GM18858 (cell line): ENCODE measurements around the gene ZNF423.

Source experiments
- ATAC-seq: cut with Tn5 transposase; IDR thresholded peaks from one replicate; pipeline ENCODE4 v1.9.1; 2021; ENCODE audit not compliant: unreplicated experiment

Gene ZNF423

DNA sequence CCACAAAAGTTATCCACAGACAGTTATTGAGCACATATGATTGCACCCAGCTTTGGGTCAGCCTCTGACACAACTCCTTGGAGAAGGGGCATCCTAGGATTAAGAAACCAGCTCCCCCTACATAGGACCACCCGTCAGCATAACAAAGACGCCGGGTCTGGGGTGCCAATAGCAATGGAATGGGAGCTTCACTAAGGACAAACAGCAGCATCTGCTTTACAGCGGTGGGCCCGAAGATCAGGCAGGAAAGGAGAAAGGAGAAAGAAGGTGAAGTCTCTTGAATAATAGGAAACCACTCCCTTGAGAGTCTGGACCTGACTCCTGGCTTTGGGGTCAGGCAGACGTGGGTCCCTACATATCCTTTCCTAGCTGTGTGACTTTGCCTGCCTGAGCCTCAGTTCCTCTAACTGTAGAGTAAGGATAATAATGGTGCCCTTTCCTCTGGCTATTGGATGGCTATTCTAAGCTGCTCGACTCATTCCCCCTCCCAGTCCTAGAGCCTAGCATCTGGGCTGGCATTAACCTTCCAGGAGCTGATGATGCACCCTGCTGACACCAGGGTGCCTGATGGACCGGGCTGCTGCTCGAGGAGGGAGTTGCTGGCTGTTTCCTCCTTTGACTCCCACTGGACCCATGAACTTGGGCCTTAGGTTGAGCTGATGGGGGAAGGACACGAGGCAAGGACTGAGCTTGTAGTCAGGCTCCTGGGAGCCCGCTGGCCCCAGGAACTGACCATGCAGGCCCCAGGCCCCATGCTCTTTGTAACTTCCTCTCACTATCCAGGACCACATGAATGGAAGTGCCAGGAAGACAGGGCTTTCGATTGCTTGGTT, 388.2 kb downstream of the ZNF423 start:
- ATAC-seq = no peak

DNA sequence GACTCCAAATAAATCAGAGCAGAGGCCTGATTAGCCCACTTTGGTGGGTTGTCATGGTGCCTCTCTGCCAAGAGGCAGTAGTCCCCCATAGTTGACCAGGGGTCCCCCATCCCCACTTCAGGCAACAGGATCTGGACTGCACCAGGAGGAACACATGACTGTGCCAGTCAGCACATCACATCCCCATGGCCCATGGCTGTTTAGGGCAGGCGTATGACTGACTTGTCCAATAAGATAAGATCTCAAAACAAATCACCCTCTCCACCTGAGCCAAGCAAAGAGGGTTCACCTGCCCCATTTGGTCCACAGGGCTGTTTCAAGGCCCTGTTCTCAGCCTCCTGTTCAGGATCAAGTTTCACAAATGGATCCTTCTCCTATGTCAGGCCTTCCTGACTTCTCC, 389.0 kb downstream of the ZNF423 start:
- no peak for ATAC-seq

GRCh38 chr16:49466529-49466831, 389.4 kb downstream of the ZNF423 start:
- ATAC-seq = no peak

GRCh38 chr16:49465661-49466528, 390.0 kb downstream of the ZNF423 start:
- no peak for ATAC-seq

GRCh38 chr16:49464877-49465504, 390.9 kb downstream of the ZNF423 start:
- ATAC-seq = no peak

GRCh38 chr16:49464093-49464492, 391.8 kb downstream of the ZNF423 start:
- ATAC-seq = no peak

- ATAC-seq = no peak
Measured at GRCh38 chr16:49463529-49463928, 392.4 kb downstream of the ZNF423 start.

DNA sequence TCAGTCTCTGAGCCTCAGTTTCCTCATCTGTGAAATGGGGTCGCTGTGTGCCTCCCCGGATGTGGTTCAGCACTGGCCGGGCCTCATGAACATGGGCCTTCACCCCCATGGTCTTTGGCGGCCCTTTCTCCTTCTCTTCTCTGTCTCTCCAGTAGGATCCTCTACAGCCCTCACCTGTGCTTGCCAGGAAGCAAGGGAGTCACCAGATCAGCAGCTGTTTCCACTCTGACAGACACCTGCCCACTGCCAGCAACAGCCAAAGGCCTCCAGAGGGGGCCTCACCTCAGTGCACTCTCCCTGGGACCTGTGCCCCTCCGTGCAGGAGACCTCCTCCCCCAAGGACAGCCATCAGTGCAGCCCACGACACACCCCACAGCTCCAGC, 392.9 kb downstream of the ZNF423 start:
- ATAC-seq = no peak

- no peak for ATAC-seq
Measured at GRCh38 chr16:49462362-49462988, 393.4 kb downstream of the ZNF423 start.

DNA sequence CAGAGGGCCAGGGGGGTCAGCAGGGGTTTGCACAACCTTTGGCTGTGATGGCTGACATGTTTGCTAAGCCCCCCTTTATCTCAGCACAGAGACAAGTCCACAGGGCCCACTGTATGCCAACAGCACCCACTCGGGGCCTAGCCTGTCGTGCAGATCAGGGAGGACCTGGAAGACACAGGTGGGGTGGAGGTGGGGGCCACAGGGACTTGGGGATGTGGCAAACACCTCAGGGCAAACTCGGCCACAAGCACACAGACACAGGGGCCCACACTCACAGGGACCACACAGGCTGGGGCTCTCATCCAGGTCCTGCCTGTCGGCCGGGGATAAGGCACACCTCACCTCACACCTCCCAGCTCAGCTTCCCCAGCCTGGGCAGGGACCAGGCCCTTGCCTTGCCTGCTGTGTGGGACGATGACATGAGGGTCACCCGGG, 394.4 kb downstream of the ZNF423 start:
- ATAC-seq = no peak

DNA sequence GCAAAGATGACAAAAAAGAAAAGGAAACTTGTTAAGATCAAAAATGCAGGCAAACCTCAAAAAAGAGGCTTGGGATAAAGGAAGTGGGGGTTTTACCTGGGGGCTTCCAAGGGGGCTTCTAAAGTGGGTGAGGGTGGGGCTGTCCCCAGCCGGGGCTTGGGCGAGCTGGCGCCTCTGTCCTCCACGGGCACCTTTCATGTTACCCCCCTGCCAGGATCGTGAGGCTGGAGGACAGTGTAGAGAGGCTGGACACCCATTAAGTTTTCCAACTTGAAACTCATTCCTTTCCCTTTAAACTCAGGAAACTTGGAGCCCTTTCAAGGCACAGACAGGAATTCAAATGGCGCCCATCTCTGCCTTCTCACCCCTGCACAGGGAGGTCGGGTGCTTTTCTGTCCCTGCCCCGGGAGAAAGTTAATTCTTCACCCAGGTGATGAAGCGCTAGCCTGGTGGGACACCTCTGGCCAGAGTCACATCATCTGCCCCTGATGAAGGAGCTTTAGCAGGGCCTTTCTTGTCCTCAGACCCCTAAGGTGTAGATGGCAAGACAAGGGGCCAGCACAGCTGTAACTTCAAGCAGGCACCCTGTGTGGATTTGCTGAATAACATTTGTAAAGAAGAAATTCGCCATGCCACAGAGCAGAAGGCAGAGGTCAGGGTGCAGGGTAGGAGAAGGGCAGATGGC, 395.0 kb downstream of the ZNF423 start:
- no peak for ATAC-seq

- no peak for ATAC-seq
Measured at GRCh38 chr16:49459953-49460735, 395.8 kb downstream of the ZNF423 start.

- no peak for ATAC-seq
Measured at GRCh38 chr16:49458656-49459445, 397.1 kb downstream of the ZNF423 start.

DNA sequence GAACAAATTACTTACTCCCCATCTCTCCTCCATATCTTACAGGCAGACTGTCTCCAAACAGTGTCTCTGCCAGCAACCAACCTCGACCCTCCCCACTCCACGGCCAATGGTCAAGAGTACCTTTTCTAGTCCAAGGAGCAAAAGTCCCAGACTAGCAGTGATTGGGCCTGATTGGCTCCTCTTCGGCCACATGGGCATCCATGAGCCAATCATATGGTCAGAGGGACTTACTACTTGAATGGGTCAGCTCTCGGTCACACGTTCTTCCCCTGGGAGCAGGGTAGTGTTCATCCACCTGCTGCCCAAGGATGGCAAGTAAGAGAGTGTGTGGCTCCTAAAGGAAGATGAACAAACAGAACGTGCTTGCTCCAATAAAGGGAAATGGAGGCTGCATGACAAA, 397.7 kb downstream of the ZNF423 start:
- no peak for ATAC-seq

GRCh38 chr16:49457196-49457595, 398.7 kb downstream of the ZNF423 start:
- ATAC-seq = no peak

DNA sequence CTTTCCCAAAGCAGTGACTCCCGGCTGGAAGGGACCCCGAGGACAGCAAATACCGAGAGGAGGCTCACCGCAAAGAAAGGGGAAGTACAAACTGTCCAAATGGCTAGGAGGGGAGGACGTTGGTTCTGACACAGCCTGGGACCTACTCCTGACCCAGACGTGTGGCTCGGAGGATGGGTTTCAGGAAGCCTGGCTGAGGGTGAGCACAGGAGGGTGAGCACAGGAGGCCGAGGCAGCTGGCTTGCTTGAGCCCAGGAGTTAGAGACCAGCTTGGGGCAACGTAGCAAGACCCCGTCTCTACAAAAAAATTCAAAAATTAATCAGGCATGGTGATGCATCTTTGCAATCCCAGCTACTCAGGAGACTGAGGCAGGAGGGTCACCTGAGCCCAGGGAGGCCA, 399.1 kb downstream of the ZNF423 start:
- no peak for ATAC-seq

DNA sequence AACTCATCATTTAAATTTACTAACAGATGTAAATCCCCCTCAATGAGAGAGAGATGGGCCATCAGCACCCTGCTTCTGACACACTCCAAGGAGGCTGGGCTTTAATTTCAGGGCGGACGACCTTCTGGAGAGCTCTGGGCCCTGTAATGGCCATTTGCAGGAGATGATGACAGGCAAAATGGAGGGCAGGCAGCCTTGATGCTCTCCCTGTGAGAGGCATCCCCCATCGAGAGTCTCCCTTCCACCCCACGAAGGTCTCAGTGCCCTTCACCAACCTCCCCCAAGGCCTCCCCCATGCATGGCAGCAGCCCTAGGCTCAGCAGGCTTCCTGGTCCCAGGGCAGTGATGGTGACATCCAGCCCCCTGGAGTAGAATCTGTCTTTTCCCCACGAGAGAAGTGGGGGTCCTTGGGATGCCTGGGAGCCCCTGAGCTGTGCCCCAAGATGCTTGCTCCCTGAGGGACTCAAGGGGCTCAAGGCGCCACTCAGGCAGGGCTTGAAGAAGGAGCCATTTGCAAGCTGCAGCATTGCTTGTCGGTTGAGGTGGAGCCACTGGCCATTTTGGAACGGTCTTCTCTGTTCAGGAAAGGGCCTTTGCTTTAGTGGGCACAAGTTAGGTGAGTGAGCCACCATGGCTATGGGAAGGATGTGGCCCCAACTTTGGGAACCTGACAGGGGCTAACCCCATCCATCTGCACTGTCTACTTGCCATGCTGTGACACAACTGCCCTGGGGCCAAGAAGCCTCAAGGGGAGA, 399.7 kb downstream of the ZNF423 start:
- ATAC-seq = no peak

- no peak for ATAC-seq
Measured at GRCh38 chr16:49455181-49455990, 400.5 kb downstream of the ZNF423 start.
